ENCODE results near the gene LSAMP. TPM values are rescaled to one million over a fixed set of nuclear protein-coding genes. Genes with fewer than 3 reads are reported as not detected.

Gene LSAMP
- total RNA-seq, 4 donors from 2014 or later: 1.1 to 3.5 (median 2.0) TPM

DNA sequence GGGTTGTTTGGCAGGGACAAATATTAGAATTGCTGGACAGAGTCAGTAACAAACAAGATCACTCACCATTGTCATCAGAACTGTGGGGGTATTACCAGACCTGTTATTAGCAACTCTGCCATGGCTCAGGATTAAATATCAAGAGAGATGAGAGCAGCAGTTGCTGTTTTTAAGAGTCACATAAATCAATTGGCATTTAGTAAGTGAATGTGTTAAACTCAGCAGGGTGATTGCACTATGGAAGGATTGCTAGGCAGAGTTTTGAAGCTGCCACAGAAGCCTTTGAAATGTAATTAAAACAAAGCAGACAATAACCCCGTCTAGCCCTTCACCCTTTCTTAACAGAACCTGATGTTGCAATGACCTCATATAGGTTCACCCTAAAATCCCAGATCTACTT is 583.2 kb downstream of the LSAMP start:
- WGBS, 2 donors: 56 to 70% methylated on average over 1 of the region's 1 CpG
- no peak overlapping the region for H3K4me3 ChIP-seq (ENCODE audit: low read depth, poor library complexity, severe bottlenecking)
- TF ChIP-seq POLR2A (IDR thresholded peaks at IDR 0.05): no peak
- TF ChIP-seq, protein P1, sequence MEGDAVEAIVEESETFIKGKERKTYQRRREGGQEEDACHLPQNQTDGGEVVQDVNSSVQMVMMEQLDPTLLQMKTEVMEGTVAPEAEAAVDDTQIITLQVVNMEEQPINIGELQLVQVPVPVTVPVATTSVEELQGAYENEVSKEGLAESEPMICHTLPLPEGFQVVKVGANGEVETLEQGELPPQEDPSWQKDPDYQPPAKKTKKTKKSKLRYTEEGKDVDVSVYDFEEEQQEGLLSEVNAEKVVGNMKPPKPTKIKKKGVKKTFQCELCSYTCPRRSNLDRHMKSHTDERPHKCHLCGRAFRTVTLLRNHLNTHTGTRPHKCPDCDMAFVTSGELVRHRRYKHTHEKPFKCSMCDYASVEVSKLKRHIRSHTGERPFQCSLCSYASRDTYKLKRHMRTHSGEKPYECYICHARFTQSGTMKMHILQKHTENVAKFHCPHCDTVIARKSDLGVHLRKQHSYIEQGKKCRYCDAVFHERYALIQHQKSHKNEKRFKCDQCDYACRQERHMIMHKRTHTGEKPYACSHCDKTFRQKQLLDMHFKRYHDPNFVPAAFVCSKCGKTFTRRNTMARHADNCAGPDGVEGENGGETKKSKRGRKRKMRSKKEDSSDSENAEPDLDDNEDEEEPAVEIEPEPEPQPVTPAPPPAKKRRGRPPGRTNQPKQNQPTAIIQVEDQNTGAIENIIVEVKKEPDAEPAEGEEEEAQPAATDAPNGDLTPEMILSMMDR (IDR thresholded peaks at IDR 0.05): no peak
- intact Hi-C loops (cut with DNase I; ENCODE audit: low total_unique reads): no loop called here
- DNase-seq (ENCODE audit: low spot score in 2 of 2): no peak

DNA sequence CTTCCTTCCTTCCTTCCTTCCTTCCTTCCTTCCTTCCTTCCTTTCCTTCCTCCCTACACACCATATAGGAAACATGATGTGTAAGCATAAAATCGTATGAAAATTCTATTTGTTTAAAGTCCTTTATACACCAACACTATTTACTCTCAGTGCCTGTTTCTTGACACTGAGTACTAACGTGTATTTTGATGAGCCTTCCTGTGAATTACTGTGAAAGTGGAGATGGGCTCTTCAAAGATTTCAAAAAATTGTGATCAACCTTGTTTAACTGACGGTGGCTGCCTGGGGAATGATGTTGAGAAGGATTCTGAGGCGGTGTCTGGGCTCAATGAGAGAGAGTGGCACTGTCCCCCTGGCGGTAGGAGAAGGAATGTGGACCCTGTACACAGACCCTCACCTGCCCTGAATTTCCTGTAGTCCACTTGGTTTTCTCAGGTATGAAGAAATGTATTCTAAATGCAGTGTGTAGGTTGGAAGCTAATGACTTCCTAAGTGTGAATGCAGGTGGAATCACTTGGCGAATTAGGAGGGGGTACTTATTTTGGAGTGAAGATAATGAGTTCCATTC is 584.0 kb downstream of the LSAMP start:
- no peak for DNase-seq (ENCODE audit: low spot score in 2 of 2)
- WGBS, 2 donors: 79 to 91% methylated on average over 6 of the region's 6 CpGs
- no peak overlapping the region for H3K4me3 ChIP-seq (ENCODE audit: low read depth, poor library complexity, severe bottlenecking)
- TF ChIP-seq, protein P1 (IDR thresholded peaks at IDR 0.05): no peak
- TF ChIP-seq POLR2A (IDR thresholded peaks at IDR 0.05): no peak
- intact Hi-C loops (cut with DNase I; ENCODE audit: low total_unique reads): no loop called here

GRCh38 chr3:115860766-115861165 is 584.5 kb downstream of the LSAMP start:
- intact Hi-C loops (cut with DNase I; ENCODE audit: low total_unique reads): no loop called here
- TF ChIP-seq, protein P1 (IDR thresholded peaks at IDR 0.05): no peak
- no peak for TF ChIP-seq POLR2A (IDR thresholded peaks at IDR 0.05)
- WGBS, 2 donors: 46 to 51% methylated on average over 2 of the region's 2 CpGs
- DNase-seq (ENCODE audit: low spot score in 2 of 2): no peak
- H3K4me3 ChIP-seq (ENCODE audit: low read depth, poor library complexity, severe bottlenecking): no peak overlapping the region

GRCh38 chr3:115859002-115859807 is 586.1 kb downstream of the LSAMP start:
- no peak for DNase-seq (ENCODE audit: low spot score in 2 of 2)
- no peak overlapping the region for H3K4me3 ChIP-seq (ENCODE audit: low read depth, poor library complexity, severe bottlenecking)
- 40% methylated on average over 4 of the region's 4 CpGs for WGBS, 2 donors
- intact Hi-C loops (cut with DNase I; ENCODE audit: low total_unique reads): no loop called here
- TF ChIP-seq, protein P1 (IDR thresholded peaks at IDR 0.05): no peak
- no peak for TF ChIP-seq POLR2A (IDR thresholded peaks at IDR 0.05)

- 61 to 71% methylated on average over 3 of the region's 3 CpGs for WGBS, 2 donors
- H3K4me3 ChIP-seq (ENCODE audit: low read depth, poor library complexity, severe bottlenecking): no peak overlapping the region
- TF ChIP-seq POLR2A (IDR thresholded peaks at IDR 0.05): no peak
- TF ChIP-seq, protein P1 (IDR thresholded peaks at IDR 0.05): no peak
- DNase-seq (ENCODE audit: low spot score in 2 of 2): no peak
- intact Hi-C loops (cut with DNase I; ENCODE audit: low total_unique reads): no loop called here
Observed at GRCh38 chr3:115857518-115858136, 587.7 kb downstream of the LSAMP start.

Measured in lower leg skin (tissue), 4 donors.